GM21447 (cell line): ENCODE results near the gene CYP8B1.
"Not testable (repeated sequence)": the region's sequence is repeated elsewhere in the genome, so short reads cannot be mapped to it uniquely, and the experiment has no call there.

Experiments used
- ATAC-seq: cut with Tn5 transposase; IDR thresholded peaks from one replicate; pipeline ENCODE4 v1.9.1; 2021; ENCODE audit not compliant: unreplicated experiment

Gene CYP8B1

GRCh38 chr3:42886294-42886822, 10.7 kb upstream of the CYP8B1 start:
- no peak for ATAC-seq

DNA sequence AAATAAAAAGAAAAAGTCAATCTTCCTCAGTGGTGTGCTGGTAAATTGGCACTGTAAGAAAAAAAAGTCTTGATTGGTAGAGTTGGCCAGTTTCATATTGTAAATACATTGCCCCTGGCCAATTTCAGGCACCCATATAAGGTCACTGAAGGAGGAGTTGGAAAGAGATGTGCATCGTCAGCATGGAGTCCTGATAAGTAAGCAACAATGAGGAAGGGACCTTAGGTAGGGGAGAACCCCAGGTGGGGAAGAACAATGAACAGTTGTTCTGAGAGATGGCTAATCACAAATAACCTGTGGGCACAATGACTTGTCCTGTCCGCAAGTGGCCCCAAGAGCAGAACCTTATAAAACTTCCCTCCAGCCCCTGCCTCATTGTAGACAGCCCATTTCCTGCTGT, 8.6 kb upstream of the CYP8B1 start:
- ATAC-seq = no peak

DNA sequence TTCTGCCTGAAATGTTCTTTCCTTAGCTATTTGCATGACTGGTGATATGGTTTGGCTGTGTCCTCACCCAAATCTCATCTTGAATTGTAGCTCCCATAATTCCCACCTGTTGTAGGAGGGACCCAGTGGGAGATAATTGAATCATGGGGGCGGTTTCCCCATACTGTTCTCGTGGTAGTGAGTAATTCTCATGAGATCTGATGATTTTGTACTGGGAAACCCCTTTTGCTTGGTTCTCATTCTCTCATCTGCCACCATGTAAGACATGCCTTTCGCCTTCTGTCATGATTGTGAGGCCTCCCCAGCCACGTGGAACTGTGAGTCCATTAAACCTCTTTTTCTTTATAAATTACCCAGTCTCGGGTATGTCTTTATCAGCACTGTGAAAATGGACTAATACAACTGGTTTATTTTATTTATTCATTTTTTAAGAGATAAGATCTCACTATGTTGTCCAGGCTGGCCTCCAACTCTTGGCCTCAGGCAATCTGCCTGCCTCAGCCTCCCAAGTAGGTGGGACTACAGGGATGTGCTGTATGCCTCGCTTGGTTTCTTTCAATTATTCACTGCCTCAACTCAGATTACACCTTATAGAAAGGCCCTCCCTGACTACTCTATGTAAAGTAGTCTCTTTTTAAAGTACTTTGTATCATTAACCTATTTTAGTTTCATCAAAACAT, 7.7 kb upstream of the CYP8B1 start:
- not testable (repeated sequence) for ATAC-seq

- ATAC-seq = peak; percentile 98
These were observed 5.1 kb upstream of the CYP8B1 start for GRCh38 chr3:42880601-42881451.

- no peak for ATAC-seq
These were observed 4.5 kb upstream of the CYP8B1 start for GRCh38 chr3:42880183-42880582.

DNA sequence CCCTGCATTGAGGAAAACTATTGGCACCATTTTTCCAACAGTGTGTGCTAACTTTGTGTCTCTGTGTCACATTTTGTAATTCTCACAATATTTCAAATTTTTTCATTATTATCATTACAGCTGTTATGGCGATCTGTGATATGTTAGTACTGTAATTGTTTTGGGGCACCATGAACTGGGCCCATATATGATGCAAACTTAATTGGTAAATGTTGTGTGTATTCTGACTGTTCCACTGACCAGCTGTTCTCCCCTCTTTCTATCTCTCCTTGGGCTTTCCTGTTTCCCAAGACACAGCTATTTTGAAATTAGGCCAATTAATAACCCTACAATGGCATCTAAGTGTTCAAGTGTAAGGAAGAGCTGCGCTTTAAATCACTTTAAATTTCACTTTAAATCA, 2.2 kb upstream of the CYP8B1 start:
- ATAC-seq = no peak

GRCh38 chr3:42876940-42877720, 1.5 kb upstream of the CYP8B1 start:
- ATAC-seq = no peak

DNA sequence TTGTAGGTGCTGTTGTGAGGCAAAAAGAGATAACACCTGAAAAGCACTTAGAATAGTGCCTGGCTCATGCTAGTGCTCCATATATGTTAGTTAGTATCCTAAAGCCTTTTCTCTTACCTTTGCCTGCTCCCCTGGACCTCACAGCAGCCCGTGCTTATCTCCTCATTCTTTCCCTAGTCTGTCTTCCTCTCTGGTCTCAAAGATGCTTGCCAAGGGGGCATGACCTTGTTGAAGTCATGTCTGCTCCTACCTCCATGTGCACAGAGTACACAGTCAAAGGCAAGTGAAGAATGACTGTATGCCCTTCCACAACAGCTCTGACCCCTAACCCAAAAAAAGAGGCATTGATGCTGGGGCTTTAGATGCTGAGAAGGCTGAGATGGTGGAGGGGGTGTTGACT, 722 bp upstream of the CYP8B1 start:
- no peak for ATAC-seq

DNA sequence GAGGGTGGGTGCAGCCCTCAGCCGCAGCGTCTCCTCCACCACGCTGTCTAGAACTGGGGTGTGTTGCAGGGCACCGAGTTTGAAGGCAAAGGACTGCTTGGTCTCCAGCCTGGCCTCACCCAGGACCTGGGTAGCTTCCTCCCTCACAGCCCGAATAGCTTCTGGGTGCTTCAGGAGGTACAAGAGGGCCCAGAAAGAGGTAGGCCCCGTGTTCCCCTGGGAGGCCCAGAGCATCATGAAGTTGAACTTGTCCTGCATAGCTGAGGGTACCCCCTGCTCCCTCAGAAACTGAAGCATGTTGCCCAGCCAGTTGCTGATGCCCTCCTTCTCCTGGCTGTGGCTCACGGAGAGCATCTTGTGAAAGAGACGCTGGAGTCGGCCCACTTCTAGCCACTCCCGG, 930 bp downstream of the CYP8B1 start:
- ATAC-seq = no peak

GRCh38 chr3:42873221-42873982, 2.3 kb downstream of the CYP8B1 start:
- ATAC-seq = no peak

GRCh38 chr3:42872718-42873117, 3.0 kb downstream of the CYP8B1 start:
- ATAC-seq = no peak

GRCh38 chr3:42871592-42872196, 4.0 kb downstream of the CYP8B1 start:
- no peak for ATAC-seq

DNA sequence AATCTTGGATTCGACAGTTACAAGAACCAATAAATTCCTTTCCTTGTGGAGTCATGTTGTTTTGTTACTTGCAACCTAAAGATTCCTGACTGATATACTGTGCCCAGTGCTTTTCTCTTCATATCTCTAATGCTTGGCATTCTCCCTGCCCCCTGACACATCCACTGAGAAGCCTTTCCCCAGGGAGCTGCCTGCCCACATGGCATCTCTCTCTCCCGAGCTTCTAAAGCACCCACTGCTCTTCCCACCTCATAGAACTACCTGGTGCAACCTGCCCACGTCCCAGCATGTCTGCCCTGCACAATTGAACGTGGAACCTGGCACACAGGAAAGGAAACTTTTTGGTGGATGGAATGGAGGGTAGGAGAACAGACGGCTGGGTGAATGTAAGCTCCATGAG, 6.8 kb downstream of the CYP8B1 start:
- no peak for ATAC-seq

DNA sequence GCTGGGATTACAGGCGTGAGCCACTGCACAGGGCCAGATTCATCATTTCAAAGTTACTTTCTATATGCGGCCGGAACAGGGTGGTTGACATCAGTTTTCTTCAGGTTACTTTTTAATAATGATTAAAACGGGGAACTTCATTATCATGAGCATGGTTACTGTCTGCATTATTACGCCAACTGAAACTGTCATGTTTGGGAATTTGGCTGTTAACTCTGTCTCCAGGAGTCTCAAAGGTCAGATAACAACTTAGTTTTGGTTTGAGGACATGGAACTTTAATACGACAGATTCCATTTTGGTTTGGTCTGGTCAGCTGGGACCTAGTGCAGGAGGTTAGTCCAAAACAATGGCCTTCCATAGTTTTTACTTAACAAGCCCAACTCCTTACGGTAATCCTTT, 8.5 kb downstream of the CYP8B1 start:
- no peak for ATAC-seq

DNA sequence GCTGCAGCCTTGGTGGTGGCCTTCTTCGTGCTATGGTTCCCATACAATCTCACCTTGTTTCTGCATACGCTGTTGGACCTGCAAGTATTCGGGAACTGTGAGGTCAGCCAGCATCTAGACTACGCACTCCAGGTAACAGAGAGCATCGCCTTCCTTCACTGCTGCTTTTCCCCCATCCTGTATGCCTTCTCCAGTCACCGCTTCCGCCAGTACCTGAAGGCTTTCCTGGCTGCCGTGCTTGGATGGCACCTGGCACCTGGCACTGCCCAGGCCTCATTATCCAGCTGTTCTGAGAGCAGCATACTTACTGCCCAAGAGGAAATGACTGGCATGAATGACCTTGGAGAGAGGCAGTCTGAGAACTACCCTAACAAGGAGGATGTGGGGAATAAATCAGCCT, 10.4 kb downstream of the CYP8B1 start:
- no peak for ATAC-seq

DNA sequence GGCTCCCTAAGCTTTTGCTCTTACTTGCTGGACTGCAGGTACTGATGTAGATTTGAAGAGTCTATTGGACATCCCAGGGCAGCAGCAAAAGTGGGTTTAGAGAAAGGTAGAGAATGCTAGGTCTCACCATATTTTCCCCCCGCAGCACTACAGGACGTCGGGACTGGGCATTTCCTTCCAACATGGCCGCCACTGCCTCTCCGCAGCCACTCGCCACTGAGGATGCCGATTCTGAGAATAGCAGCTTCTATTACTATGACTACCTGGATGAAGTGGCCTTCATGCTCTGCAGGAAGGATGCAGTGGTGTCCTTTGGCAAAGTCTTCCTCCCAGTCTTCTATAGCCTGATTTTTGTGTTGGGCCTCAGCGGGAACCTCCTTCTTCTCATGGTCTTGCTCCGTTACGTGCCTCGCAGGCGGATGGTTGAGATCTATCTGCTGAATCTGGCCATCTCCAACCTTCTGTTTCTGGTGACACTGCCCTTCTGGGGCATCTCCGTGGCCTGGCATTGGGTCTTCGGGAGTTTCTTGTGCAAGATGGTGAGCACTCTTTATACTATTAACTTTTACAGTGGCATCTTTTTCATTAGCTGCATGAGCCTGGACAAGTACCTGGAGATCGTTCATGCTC, 11.2 kb downstream of the CYP8B1 start:
- ATAC-seq = no peak

- ATAC-seq = no peak
These were observed 19.1 kb downstream of the CYP8B1 start for GRCh38 chr3:42856544-42856943.

DNA sequence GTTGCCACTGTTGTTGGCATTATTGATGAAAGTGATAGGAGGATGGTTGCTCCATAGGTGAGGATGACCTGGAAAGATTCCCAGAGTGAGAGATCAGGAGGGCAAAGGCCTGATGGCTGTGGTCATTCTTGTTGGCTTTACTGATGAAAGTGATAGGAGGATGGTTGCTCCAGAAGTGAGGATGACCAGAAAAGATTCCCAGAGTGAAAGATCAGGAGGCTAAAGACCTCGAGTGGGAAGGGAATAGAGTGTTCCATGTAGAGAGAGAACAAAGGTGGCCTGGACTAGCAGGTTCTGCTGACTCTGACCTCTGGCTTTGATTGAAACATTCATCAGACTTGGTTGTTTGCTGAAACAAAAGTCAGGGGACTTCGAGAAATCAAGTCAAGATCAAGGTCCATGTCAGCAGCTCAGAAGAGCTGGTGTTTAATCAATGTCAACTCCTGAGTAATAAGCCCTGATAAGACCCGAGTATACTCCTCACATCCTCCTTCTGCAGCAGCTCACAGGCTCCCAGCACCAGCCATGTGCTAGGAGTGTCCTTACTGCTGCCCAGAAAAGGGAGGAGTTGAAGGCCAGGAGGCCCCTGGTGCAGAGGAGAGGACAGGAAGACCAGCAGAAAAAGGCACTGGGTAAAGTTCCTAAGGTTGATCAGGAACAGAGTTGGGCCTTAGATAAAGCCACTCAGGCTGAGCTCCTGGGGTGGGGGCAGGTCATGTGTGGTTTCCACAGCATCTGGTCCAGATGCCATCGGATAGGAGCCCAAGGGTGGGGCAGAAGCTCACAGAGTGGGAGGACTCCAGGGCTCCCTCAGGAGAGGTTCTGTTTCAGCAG, 19.9 kb downstream of the CYP8B1 start:
- ATAC-seq = no peak

DNA sequence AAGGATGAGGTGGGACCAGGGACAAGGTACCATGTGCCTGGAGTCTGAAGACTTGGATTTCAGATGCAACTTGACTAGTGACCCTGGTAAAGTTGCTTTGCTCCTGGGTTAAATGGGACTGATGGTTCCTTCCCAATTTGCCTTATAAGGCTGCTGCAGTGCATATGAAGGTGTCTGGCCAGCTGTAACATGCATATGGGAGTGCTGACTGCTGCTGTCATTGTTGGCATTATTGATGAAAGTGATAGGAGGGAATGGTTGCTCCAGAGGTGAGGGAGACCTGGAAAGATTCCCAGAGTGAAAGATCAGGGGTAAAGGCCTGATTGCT, 20.5 kb downstream of the CYP8B1 start:
- ATAC-seq = no peak
